Measurements from ENCODE around the gene GJE1.

DNA sequence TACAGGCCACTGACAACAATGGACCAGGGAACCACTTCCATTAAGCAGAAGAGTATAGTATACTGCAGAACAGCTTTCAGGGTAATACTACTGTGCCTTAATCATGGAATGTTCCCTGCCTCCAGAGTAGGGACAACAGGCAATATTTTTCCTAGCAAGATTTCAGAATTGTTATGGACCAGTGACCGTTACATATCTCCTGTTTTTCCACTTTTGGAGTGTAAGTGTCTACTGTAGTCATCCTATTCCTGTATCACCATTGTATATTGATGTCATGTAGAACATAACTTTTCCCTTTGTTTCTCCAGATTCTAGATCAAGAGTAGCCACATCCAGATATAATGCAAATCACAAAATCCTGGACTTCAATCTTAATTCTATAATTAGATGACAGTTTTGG lies 1.9 kb upstream of the GJE1 start:
- TF ChIP-seq CTCF (IDR thresholded peaks at IDR 0.05), result no peak
- TF ChIP-seq POLR2A (IDR thresholded peaks at IDR 0.05), result no peak
